ENCODE results near the gene POGLUT2. TPM values are rescaled to one million over a fixed set of nuclear protein-coding genes. Genes with fewer than 3 reads are reported as not detected.

POGLUT2 gene
- total RNA-seq, 1 experiment from 2014 or later = 5.8 TPM

DNA sequence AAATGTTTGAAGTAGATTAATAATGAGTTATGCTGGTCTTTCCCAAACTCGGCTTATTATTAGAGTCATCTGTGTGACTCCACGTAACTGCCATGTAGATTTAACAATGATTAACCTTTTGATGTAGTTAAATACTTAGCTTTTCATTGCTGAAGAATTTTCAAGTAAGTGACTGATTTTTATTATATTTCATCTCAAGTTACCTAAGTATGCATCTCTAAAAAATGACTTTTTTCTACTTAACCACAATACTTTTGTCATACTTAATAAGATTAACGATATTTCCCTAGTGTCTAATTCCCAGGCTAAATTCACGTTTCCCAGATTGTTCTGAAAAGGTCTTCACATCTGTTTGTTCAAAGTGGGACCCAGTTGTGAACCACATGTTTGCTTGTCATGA lies 17.9 kb upstream of the POGLUT2 start:
- CTCF ChIA-PET = no interaction called here
- H3K27ac ChIP-seq (ENCODE audit: low read length) = no peak overlapping the region
- intact Hi-C loops (cut with micrococcal nuclease; ENCODE audit: unreplicated experiment) (no loop called here), in situ Hi-C loops (cut with HindIII; ENCODE audit: low pct_unique_long_range_greater_than_20kb, low sequenced_read_pairs) (no loop called here)
- no peak overlapping the region for H3K4me3 ChIP-seq (ENCODE audit: low read depth in 2 of 2, low read length in 2 of 2)
- TF ChIP-seq, protein P1, sequence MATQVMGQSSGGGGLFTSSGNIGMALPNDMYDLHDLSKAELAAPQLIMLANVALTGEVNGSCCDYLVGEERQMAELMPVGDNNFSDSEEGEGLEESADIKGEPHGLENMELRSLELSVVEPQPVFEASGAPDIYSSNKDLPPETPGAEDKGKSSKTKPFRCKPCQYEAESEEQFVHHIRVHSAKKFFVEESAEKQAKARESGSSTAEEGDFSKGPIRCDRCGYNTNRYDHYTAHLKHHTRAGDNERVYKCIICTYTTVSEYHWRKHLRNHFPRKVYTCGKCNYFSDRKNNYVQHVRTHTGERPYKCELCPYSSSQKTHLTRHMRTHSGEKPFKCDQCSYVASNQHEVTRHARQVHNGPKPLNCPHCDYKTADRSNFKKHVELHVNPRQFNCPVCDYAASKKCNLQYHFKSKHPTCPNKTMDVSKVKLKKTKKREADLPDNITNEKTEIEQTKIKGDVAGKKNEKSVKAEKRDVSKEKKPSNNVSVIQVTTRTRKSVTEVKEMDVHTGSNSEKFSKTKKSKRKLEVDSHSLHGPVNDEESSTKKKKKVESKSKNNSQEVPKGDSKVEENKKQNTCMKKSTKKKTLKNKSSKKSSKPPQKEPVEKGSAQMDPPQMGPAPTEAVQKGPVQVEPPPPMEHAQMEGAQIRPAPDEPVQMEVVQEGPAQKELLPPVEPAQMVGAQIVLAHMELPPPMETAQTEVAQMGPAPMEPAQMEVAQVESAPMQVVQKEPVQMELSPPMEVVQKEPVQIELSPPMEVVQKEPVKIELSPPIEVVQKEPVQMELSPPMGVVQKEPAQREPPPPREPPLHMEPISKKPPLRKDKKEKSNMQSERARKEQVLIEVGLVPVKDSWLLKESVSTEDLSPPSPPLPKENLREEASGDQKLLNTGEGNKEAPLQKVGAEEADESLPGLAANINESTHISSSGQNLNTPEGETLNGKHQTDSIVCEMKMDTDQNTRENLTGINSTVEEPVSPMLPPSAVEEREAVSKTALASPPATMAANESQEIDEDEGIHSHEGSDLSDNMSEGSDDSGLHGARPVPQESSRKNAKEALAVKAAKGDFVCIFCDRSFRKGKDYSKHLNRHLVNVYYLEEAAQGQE (IDR thresholded peaks at IDR 0.05; ENCODE audit: insufficient read depth in 1 of 2, low read depth in 2 of 2, low read length in 1 of 2) = no peak
- TF ChIP-seq TCF7L2 (IDR thresholded peaks at IDR 0.05; ENCODE audit: low read depth, low read length) = no peak
- TF ChIP-seq, protein P2, sequence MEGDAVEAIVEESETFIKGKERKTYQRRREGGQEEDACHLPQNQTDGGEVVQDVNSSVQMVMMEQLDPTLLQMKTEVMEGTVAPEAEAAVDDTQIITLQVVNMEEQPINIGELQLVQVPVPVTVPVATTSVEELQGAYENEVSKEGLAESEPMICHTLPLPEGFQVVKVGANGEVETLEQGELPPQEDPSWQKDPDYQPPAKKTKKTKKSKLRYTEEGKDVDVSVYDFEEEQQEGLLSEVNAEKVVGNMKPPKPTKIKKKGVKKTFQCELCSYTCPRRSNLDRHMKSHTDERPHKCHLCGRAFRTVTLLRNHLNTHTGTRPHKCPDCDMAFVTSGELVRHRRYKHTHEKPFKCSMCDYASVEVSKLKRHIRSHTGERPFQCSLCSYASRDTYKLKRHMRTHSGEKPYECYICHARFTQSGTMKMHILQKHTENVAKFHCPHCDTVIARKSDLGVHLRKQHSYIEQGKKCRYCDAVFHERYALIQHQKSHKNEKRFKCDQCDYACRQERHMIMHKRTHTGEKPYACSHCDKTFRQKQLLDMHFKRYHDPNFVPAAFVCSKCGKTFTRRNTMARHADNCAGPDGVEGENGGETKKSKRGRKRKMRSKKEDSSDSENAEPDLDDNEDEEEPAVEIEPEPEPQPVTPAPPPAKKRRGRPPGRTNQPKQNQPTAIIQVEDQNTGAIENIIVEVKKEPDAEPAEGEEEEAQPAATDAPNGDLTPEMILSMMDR (IDR thresholded peaks at IDR 0.05) = no peak
- TF ChIP-seq SIN3A (IDR thresholded peaks at IDR 0.05; ENCODE audit: borderline replicate concordance, insufficient read depth, low read depth, low read length) = no peak
- TF ChIP-seq POLR2AphosphoS5 (IDR thresholded peaks at IDR 0.05; ENCODE audit: low read depth, low read length) = no peak
- H3K36me3 ChIP-seq (ENCODE audit: control insufficient read depth, insufficient read depth, low read length) = no peaks in the 10 kb centered on the region
- H3K9me3 ChIP-seq (ENCODE audit: control insufficient read depth, insufficient read depth, low read depth, low read length) = no peaks in the 10 kb centered on the region
- no TSS peak for BruUV-seq (replicated peaks)
- 0 out of 2 replicates have a peak, but pooled peaks cover 2% of the 10 kb centered on the region for H3K4me1 ChIP-seq (ENCODE audit: control insufficient read depth, insufficient read depth, low read length)
- POLR2A ChIA-PET = no interaction called here
- H3K27me3 ChIP-seq (ENCODE audit: control insufficient read depth, insufficient read depth, low read length) = no peaks in the 10 kb centered on the region
- DNase-seq (ENCODE audit: low read depth, low spot score) = no peak
- ATAC-seq = no peak

DNA sequence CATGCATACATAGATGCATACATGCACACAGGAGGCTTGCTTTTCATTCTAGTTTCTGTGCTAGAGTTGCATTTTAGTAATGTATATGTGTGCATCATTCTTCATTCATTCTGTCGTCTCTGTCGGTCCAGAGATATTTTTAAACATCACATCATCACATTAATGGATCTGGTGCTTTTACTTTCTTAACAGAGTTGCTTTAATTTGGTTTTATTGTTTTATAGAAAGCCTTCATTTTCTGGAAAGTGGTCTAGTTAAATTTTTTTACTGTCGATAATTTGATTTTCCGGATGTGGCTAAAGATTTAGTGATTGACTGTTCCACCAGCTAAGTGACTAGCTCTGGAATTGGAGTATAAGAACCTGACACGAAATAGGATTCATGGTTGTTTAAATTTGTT lies 17.0 kb upstream of the POGLUT2 start:
- ChIA-PET POLR2A (no interaction called here), CTCF (no interaction called here)
- 0 out of 2 replicates have a peak, but pooled peaks cover 2% of the 10 kb centered on the region for H3K4me1 ChIP-seq (ENCODE audit: control insufficient read depth, insufficient read depth, low read length)
- H3K36me3 ChIP-seq (ENCODE audit: control insufficient read depth, insufficient read depth, low read length) = no peaks in the 10 kb centered on the region
- H3K4me3 ChIP-seq (ENCODE audit: low read depth in 2 of 2, low read length in 2 of 2) = no peak overlapping the region
- ATAC-seq = no peak
- intact Hi-C loops (cut with micrococcal nuclease; ENCODE audit: unreplicated experiment) = no loop called here
- no TSS peak for BruUV-seq (replicated peaks)
- no peak for DNase-seq (ENCODE audit: low read depth, low spot score)
- no peaks in the 10 kb centered on the region for H3K27me3 ChIP-seq (ENCODE audit: control insufficient read depth, insufficient read depth, low read length)
- H3K9me3 ChIP-seq (ENCODE audit: control insufficient read depth, insufficient read depth, low read depth, low read length) = no peaks in the 10 kb centered on the region
- no peak for TF ChIP-seq SIN3A (IDR thresholded peaks at IDR 0.05; ENCODE audit: borderline replicate concordance, insufficient read depth, low read depth, low read length)
- TF ChIP-seq, protein P2 (IDR thresholded peaks at IDR 0.05) = no peak
- no peak for TF ChIP-seq POLR2AphosphoS5 (IDR thresholded peaks at IDR 0.05; ENCODE audit: low read depth, low read length)
- TF ChIP-seq TCF7L2 (IDR thresholded peaks at IDR 0.05; ENCODE audit: low read depth, low read length) = no peak
- TF ChIP-seq, protein P1 (IDR thresholded peaks at IDR 0.05; ENCODE audit: insufficient read depth in 1 of 2, low read depth in 2 of 2, low read length in 1 of 2) = no peak
- in situ Hi-C loops (cut with HindIII; ENCODE audit: low pct_unique_long_range_greater_than_20kb, low sequenced_read_pairs) = no loop called here
- no peak overlapping the region for H3K27ac ChIP-seq (ENCODE audit: low read length)
